K562 (cell line): ENCODE results near the gene ANKRD23. TPM values are rescaled to one million over a fixed set of nuclear protein-coding genes. Genes with fewer than 3 reads are reported as not detected.

ENCODE experiments used
- AFF1 ChIP-seq, 2 experiments: fragments of 450-650 bp; IDR thresholded peaks; 2 replicates each; pipeline ENCODE4 v1.6.1; 2018; ENCODE audit warnings: mild to moderate bottlenecking in 2 of 2, low read depth in 1 of 2; ENCODE audit not compliant: partially characterized antibody in 2 of 2
- ATF1 ChIP-seq, 2 experiments: fragments of 450-650 bp in 1 of 2; IDR thresholded peaks; 2 replicates each; pipeline ENCODE4 v1.6.1; 2016; ENCODE audit warnings: missing compliant biosample characterization in 1 of 2, missing genetic modification characterization in 1 of 2
- CHD2 ChIP-seq: IDR thresholded peaks from 2 replicates; pipeline ENCODE4 v1.6.1; 2011; ENCODE audit warnings: low read depth, low read length
- ERF ChIP-seq: fragments of 450-650 bp; formaldehyde crosslinking; IDR thresholded peaks from 2 replicates; pipeline ENCODE4 v1.4.0; 2020; ENCODE audit warnings: mild to moderate bottlenecking, mixed read lengths
- ESRRB ChIP-seq: fragments of 250-450 bp; sonication (Bioruptor Pico); IDR thresholded peaks from 2 replicates; pipeline ENCODE4 v1.5.0; 2020; ENCODE audit warnings: mild to moderate bottlenecking, moderate library complexity, borderline replicate concordance
- FIP1L1 ChIP-seq: fragments of 200-400 bp; formaldehyde crosslinking; IDR thresholded peaks from 2 replicates; pipeline ENCODE4 v1.6.1; 2018; ENCODE audit warnings: mild to moderate bottlenecking, low read depth, low read length; ENCODE audit not compliant: poor library complexity, severe bottlenecking
- L3MBTL2 ChIP-seq: fragments of 450-650 bp; IDR thresholded peaks from 2 replicates; pipeline ENCODE4 v1.6.1; 2016; ENCODE audit warnings: mild to moderate bottlenecking, moderate library complexity
- MGA ChIP-seq: fragments of 450-650 bp; IDR thresholded peaks from 2 replicates; pipeline ENCODE4 v1.6.1; 2016; ENCODE audit warnings: mild to moderate bottlenecking, moderate library complexity
- PHTF2 ChIP-seq: fragments of 250-450 bp; sonication (Bioruptor Pico); IDR thresholded peaks from 2 replicates; pipeline ENCODE4 v1.5.0; 2021; ENCODE audit warnings: mild to moderate bottlenecking
- RAD21 ChIP-seq, 2 experiments: fragments of 250-450 bp in 1 of 2; fragments of 450-650 bp in 1 of 2; sonication (Bioruptor Pico) in 1 of 2; formaldehyde crosslinking in 1 of 2; IDR thresholded peaks in 1 of 2; conservative IDR thresholded peaks in 1 of 2; 2 replicates each; pipeline versions ENCODE4 v1.4.0 to v1.8.0; 2020 to 2022; ENCODE audit warnings: mild to moderate bottlenecking in 2 of 2, moderate library complexity in 1 of 2
- SNRNP70 ChIP-seq: fragments of 200-400 bp; formaldehyde crosslinking; optimal IDR thresholded peaks from 2 replicates; pipeline ENCODE3; 2017; ENCODE audit warnings: low read depth, low read length
- ZNF583 ChIP-seq: fragments of 250-450 bp; sonication (Bioruptor Pico); IDR thresholded peaks from 2 replicates; pipeline ENCODE4 v1.4.0; 2020
- polyA plus RNA-seq, 8 experiments: library from polyadenylated mRNA; depleted of rRNA in 4 of 8; stranded (reverse) in 5 of 8; unstranded in 3 of 8; fragments of >200 nt; fragmentation: Nextera tagmentation in 2 of 8; fragmentation: Illumina TruSeq in 1 of 8; extraction: Ambion mirVana in 2 of 8; extraction: Trizol in 1 of 8; gene quantifications; 2 replicates each; pipeline versions ENCODE4 v1.2.1 to v1.2.3, GENCODE V29; 2011 to 2014; ENCODE audit warnings: inconsistent platforms in 1 of 8, missing spikeins in 1 of 8
- total RNA-seq, 7 experiments: library from RNA; depleted of rRNA in 6 of 7; stranded (reverse); fragments of >200 nt in 6 of 7; fragmentation: Illumina TruSeq in 2 of 7; extraction: Trizol in 2 of 7; gene quantifications; 2 replicates each; pipeline versions ENCODE4 v1.2.1 to v1.2.3, GENCODE V29; 2011 to 2021; ENCODE audit warnings: low replicate concordance in 1 of 7

Gene ANKRD23
- total and polyA plus RNA-seq, 9 of the 15 experiments (the other 6 are each of a cell fraction or from before 2014, with no cell fraction given) = 0.32 to 4.8 (median 2.8) TPM

DNA sequence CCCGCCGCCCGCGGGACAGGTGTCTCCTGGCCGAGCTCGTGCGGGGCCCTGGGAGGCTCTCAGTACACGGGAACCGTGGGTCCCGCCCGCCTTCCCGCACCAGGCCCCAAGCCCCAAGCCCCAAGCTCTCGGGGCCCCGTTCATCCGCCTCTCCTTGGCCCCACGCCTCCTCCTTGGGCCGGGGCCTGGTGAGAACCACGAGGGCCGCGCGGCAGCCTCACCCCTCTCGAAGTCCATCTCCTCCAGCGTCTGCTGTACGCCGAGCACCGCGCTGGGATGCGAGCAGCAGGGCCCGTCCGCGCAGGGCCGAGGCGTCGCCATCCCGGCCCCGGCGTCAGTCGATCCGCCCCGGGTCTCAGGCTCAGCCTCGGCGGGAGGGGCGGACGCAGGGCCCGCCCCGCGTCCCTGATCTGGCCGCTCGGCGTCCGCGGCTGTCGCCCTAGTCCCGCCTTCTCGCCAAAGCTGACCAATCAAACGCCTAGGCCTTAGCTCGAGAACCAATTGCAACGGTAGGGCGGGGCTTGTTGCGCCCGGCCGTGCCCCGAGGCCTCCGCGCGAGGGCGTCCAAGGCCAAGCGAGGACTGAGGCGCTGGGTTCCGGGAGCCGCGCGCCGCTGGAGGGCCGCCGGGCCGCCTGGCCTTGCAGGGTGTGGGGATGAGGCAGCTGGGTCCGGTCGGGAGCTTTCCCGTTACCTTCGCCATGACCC is 14.0 kb upstream of the ANKRD23 start, which contains the start of gene ANKRD39 (continued):
- peak; percentile 99 for TF ChIP-seq RAD21 (CRISPR knock-in tag; conservative IDR thresholded peaks at IDR 0.05 in 1 of 2, IDR thresholded peaks at IDR 0.05 in 1 of 2)
- no peak for TF ChIP-seq L3MBTL2
- no peak for TF ChIP-seq ATF1 (CRISPR knock-in tag; IDR thresholded peaks at IDR 0.05)
- TF ChIP-seq ATF1 (tag; IDR thresholded peaks at IDR 0.05) = peak; percentile 86
- TF ChIP-seq ZNF583 (CRISPR knock-in tag) = no peak
- TF ChIP-seq CHD2 = peak; percentile 89
- peak; percentile 61; the same call in 1 of the 2 replicates for TF ChIP-seq ERF
- no peak for TF ChIP-seq SNRNP70
- peak; percentile 8; the same call in 1 of the 2 replicates for TF ChIP-seq MGA
- TF ChIP-seq FIP1L1 = peak; percentile 57
- no peak for TF ChIP-seq PHTF2 (CRISPR knock-in tag)
- no peak for TF ChIP-seq ESRRB
- TF ChIP-seq AFF1 (IDR thresholded peaks at IDR 0.05; ENCODE audit: low read depth in 1 of 2, partially characterized antibody in 2 of 2) = no peak
